Esophagus squamous epithelium (tissue), 5 donors: ENCODE measurements around the gene TNIK. TPM values are rescaled to one million over a fixed set of nuclear protein-coding genes. Genes with fewer than 3 reads are reported as not detected.

Experiments
- DNase-seq: peaks from one replicate; lab custom pipeline; 2025; lab: John Stamatoyannopoulos, UW
- H3K27ac ChIP-seq, 4 donors: fragments of 200-600 bp; sonication (generic); one replicate each; pipeline ENCODE4 v1.5.1; 2016 to 2019; ENCODE audit warnings: mild to moderate bottlenecking in 1 of 4
- H3K27me3 ChIP-seq, 4 donors: fragments of 200-600 bp; sonication (generic); 1 replicate in 3 of 4; 2 replicates in 1 of 4; pipeline versions ENCODE4 v1.5.1 to v1.6.0; 2017 to 2021; ENCODE audit warnings: antibody characterized with exemption in 1 of 4
- H3K36me3 ChIP-seq, 3 donors: fragments of 200-600 bp; sonication (generic); one replicate each; pipeline ENCODE4 v1.5.1; 2016 to 2019
- H3K4me1 ChIP-seq, 3 donors: fragments of 200-600 bp; sonication (generic); one replicate each; pipeline ENCODE4 v1.5.1; 2017 to 2019
- H3K4me3 ChIP-seq, 4 donors: fragments of 200-600 bp; sonication (generic); 1 replicate in 3 of 4; 2 replicates in 1 of 4; pipeline ENCODE4 v1.5.1; 2016 to 2019; ENCODE audit warnings: mild to moderate bottlenecking in 2 of 4, moderate library complexity in 1 of 4
- H3K9me3 ChIP-seq, 3 donors: fragments of 200-600 bp; sonication (generic); one replicate each; pipeline ENCODE4 v1.5.1; 2016 to 2019
- CTCF ChIP-seq, 6 experiments: fragments of 450-650 bp in 4 of 6; fragments of 200-600 bp in 2 of 6; sonication (generic) in 2 of 6; IDR thresholded peaks; one replicate each; pipeline ENCODE4 v1.5.1; 2016 to 2019; ENCODE audit warnings: antibody characterized with exemption in 6 of 6, mild to moderate bottlenecking in 4 of 6, moderate library complexity in 4 of 6
- POLR2A ChIP-seq, 4 donors: fragments of 450-650 bp; IDR thresholded peaks; one replicate each; pipeline ENCODE4 v1.6.1; 2017; ENCODE audit warnings: antibody characterized with exemption in 4 of 4, mild to moderate bottlenecking in 4 of 4, moderate library complexity in 3 of 4
- WGBS, 2 donors: methylation state at CpG; one replicate each; pipeline ENCODE4 v1.1.5; 2018; 5-methylcytosine and 5-hydroxymethylcytosine counted together
- intact Hi-C: fragments of 100-400 bp; cut with DNase I; formaldehyde crosslinking; loops from one replicate; pipeline ENCODE4 v1.15.0; 2022
- total RNA-seq, 4 donors: library from RNA; depleted of rRNA; stranded (reverse); fragments of >200 nt; gene quantifications; one replicate each; pipeline ENCODE4 v1.1.0, GENCODE V29; 2016
- donor health status: DM: yes; HTN: yes; CAD: no.

The TNIK gene
- total RNA-seq, 4 donors from 2014 or later = 2.2 to 11.6 (median 4.7) TPM

DNA sequence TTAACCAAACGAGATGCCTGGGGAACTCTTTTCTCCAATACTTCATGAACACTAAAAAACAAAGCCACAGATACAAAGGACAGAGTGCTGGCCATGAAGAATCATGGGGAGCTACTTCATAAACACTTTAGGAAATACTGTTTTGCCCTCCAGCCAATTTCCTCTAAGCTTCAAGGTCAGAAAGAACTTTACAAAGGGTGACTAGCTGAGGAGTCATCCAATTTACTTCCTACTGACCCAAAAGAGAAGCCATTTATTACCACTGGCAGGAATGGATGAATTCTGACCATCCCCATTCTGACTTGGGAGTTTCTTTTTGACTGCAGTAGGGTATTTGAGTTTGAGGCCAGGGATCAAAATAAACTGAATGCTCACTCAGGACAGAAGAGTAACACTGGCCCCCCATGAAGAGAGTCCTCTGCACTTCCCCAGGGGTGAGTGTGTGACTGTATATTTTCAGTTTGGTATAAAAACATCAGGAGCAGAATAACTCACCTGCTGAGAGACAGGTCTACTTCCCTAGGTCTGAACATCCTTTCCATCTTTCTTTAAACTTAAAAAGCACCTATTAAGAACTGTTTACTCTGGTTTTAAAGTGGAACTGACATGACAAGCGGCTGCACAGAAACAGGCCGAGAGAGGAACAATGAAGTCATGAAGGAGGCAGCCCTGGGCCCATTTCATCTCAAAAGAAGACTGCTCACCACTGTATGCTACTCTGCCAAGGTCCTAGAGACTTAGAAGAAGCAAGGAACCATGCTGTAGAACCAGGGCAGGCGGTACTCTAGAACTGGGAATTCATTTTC, 203.6 kb downstream of the TNIK start:
- Histone ChIP-seq H3K4me1 (peaks cover 0 to 32% (median under 1%) of the 10 kb centered on the region in 3 donors), H3K27ac (peak overlapping the region in 1 of 4 donors; percentile 56), H3K27me3 (no peaks in the 10 kb centered on the region), H3K9me3 (no peaks in the 10 kb centered on the region), H3K4me3 (no peak overlapping the region), H3K36me3 (no peaks in the 10 kb centered on the region)
- TF ChIP-seq POLR2A (IDR thresholded peaks at IDR 0.05) (no peak), CTCF (IDR thresholded peaks at IDR 0.05) (no peak)
- intact Hi-C loops = no loop called here
- WGBS, 2 donors = 79 to 92% methylated on average over 4 of the region's 4 CpGs
- DNase-seq = no peak

DNA sequence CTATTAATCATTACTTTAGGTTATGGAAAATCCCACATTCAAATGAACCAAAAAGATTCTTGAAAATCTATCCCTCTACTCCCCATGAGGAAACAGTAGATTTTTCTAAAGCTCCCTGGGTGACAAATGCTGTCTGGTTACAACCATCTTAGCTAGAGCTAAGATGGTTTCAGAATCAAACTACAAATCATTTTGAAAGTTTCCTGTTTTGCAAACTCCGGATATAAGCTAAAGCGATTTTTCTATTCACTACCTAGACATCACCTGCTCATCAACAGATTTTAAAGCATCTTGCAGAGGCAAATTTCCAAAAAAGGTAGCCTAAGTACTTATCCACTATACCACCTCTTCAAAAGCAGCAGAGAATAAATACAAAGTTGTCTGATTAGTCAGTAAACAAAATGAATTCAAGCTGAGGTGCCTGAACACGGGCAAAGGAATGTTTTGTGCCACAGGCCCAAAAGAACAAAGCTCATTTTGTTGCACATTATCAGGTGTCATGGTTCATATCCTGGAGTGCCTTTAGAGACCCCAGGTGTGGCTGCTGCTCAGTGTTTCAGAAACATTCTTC, 204.9 kb downstream of the TNIK start:
- intact Hi-C loops = no loop called here
- no peak for TF ChIP-seq CTCF (IDR thresholded peaks at IDR 0.05)
- no peak for TF ChIP-seq POLR2A (IDR thresholded peaks at IDR 0.05)
- H3K27ac ChIP-seq = peak overlapping the region in 1 of 4 donors; percentile 13

DNA sequence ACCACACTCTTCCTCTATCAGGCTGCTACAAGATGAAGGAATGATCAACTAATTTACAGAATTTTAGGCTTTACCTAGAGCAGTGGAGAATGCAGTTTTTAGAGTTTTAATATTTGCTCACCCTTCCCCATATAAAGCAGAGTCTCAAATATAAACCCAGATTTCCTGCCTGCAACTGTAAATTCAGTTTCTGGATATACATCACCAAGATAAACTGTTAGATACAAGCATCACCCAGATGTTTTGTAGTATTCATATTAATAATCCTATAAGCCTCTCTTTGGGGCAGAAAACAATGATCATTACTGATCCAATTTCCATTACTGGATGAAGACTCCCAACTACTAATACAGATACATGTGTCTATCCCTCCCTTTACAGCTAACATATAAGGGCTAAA, 205.9 kb downstream of the TNIK start:
- intact Hi-C loops = no loop called here
- no peaks in the 10 kb centered on the region for H3K27me3 ChIP-seq
- H3K4me3 ChIP-seq = no peak overlapping the region
- no peak overlapping the region for H3K27ac ChIP-seq
- no peaks in the 10 kb centered on the region for H3K36me3 ChIP-seq
- no peak for DNase-seq
- TF ChIP-seq POLR2A (IDR thresholded peaks at IDR 0.05) (no peak), CTCF (IDR thresholded peaks at IDR 0.05) (no peak)
- peaks cover 0 to 21% (median 0%) of the 10 kb centered on the region in 3 donors for H3K4me1 ChIP-seq
- no peaks in the 10 kb centered on the region for H3K9me3 ChIP-seq

More for the DNA sequence above, 204.9 kb downstream of the TNIK start:
- no peak overlapping the region for H3K4me3 ChIP-seq
- no peaks in the 10 kb centered on the region for H3K36me3 ChIP-seq
- 60 to 61% methylated on average over 3 of the region's 3 CpGs for WGBS, 2 donors
- H3K27me3 ChIP-seq = no peaks in the 10 kb centered on the region
- no peak for DNase-seq
- H3K4me1 ChIP-seq = peaks cover 0 to 21% (median 0%) of the 10 kb centered on the region in 3 donors
- no peaks in the 10 kb centered on the region for H3K9me3 ChIP-seq

GRCh38 chr3:171251835-171252234, 208.4 kb downstream of the TNIK start:
- TF ChIP-seq CTCF (IDR thresholded peaks at IDR 0.05) (no peak), POLR2A (IDR thresholded peaks at IDR 0.05) (no peak)
- Histone ChIP-seq H3K27me3 (no peaks in the 10 kb centered on the region), H3K9me3 (no peaks in the 10 kb centered on the region), H3K36me3 (no peaks in the 10 kb centered on the region), H3K4me1 (peaks cover 0 to 2% (median 0%) of the 10 kb centered on the region in 3 donors), H3K4me3 (no peak overlapping the region), H3K27ac (no peak overlapping the region)
- WGBS, 2 donors = 76 to 79% methylated on average over 4 of the region's 4 CpGs
- no peak for DNase-seq
- intact Hi-C loops = no loop called here

DNA sequence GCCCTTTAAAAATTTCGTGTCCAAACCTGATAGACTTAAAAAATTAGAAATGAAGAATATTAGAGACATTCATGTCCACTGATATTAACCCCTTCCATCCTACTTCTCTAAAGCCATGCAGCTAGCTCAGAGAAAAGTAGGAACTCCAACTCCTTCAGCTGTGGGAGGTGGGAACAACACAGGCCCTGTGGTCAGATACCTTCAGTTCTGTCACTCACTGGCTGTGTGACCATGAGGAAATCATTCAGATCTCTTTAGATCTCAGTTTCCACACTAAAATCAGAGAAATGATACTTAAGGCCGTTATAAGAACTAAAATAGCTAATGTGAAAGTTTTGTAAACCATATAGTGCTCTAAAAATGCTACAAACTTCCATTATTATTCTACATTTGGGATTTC, 209.8 kb downstream of the TNIK start:
- intact Hi-C loops = no loop called here
- Histone ChIP-seq H3K27ac (no peak overlapping the region), H3K4me3 (no peak overlapping the region), H3K36me3 (no peaks in the 10 kb centered on the region), H3K4me1 (no peaks in the 10 kb centered on the region), H3K27me3 (no peaks in the 10 kb centered on the region), H3K9me3 (no peaks in the 10 kb centered on the region)
- TF ChIP-seq CTCF (IDR thresholded peaks at IDR 0.05) (no peak), POLR2A (IDR thresholded peaks at IDR 0.05) (no peak)
- 79 to 87% methylated on average over 2 of the region's 2 CpGs for WGBS, 2 donors
- DNase-seq = no peak
